Lung (tissue), 12 donors: Measurements from ENCODE around the gene GNAI2. TPM values are rescaled to one million over a fixed set of nuclear protein-coding genes. Genes with fewer than 3 reads are reported as not detected.

Source experiments
- ATAC-seq: fragments of 200-7000 bp; cut with Tn5 transposase; one replicate; pipeline ENCODE4 v1.9.1; 2020; ENCODE audit warnings: moderate number of reproducible peaks; ENCODE audit not compliant: insufficient read depth, low FRiP score
- DNase-seq, 3 donors: peaks; one replicate each; pipeline ENCODE4 v3.0.0-alpha.2; 2013 to 2017
- H3K27ac ChIP-seq, 2 donors: one replicate each; pipeline ENCODE4 v1.5.1; 2013; ENCODE audit warnings: mild to moderate bottlenecking in 2 of 2, moderate library complexity in 2 of 2, control low read depth in 1 of 2, inconsistent platforms in 1 of 2, low read depth in 1 of 2, low read length in 1 of 2
- H3K27me3 ChIP-seq, 3 donors: one replicate each; pipeline ENCODE4 v1.5.1; 2013; ENCODE audit warnings: low read length in 2 of 3; ENCODE audit not compliant: control insufficient read depth in 3 of 3, insufficient read depth in 3 of 3
- H3K36me3 ChIP-seq, 4 donors: one replicate each; pipeline ENCODE4 v1.5.1; 2013; ENCODE audit warnings: low read length in 4 of 4, mild to moderate bottlenecking in 1 of 4, moderate library complexity in 1 of 4; ENCODE audit not compliant: control insufficient read depth in 4 of 4, insufficient read depth in 4 of 4
- H3K4me1 ChIP-seq, 5 donors: one replicate each; pipeline ENCODE4 v1.5.1; 2013; ENCODE audit warnings: low read length in 5 of 5, mild to moderate bottlenecking in 2 of 5, moderate library complexity in 1 of 5; ENCODE audit not compliant: control insufficient read depth in 5 of 5, insufficient read depth in 5 of 5
- H3K4me3 ChIP-seq: one replicate; pipeline ENCODE4 v1.5.1; 2013; ENCODE audit warnings: mild to moderate bottlenecking, control low read depth, moderate library complexity
- H3K9ac ChIP-seq, 2 donors: one replicate each; pipeline ENCODE4 v1.5.1; 2013; ENCODE audit warnings: low read length in 2 of 2, control low read depth in 1 of 2; ENCODE audit not compliant: insufficient read depth in 1 of 2
- H3K9me3 ChIP-seq, 4 donors: one replicate each; pipeline ENCODE4 v1.5.1; 2013; ENCODE audit warnings: low read length in 3 of 4, mild to moderate bottlenecking in 1 of 4, moderate library complexity in 1 of 4; ENCODE audit not compliant: control insufficient read depth in 4 of 4, insufficient read depth in 3 of 4
- WGBS, 2 donors: extraction: QIAGEN DNeasy Blood & Tissue Kit; methylation state at CpG; one replicate each; pipeline ENCODE4 v1.1.7; 2013; 5-methylcytosine and 5-hydroxymethylcytosine counted together
- polyA plus RNA-seq, 2 donors: library from polyadenylated mRNA; stranded (reverse); fragments of 200-250 nt; gene quantifications; one replicate each; pipeline ENCODE4 v1.2.1, GENCODE V29; 2013
- total RNA-seq, 2 donors: library from RNA; depleted of rRNA in 1 of 2; stranded (reverse); fragments of >200 nt in 1 of 2; gene quantifications; one replicate each; pipeline ENCODE4 v1.2.1, GENCODE V29; 2014 to 2021
- TF ChIP-seq, protein P1 (sequence below): IDR thresholded peaks from 2 replicates; pipeline ENCODE4 v1.5.1; 2012; ENCODE audit warnings: mild to moderate bottlenecking; ENCODE audit errors: control extremely low read depth, extremely low read depth
- donor health status: control.
- donor health status: control.
- donor health status: Bipolar disorder and iron deficiency.
- donor health status: healthy.
- donor health status: DM: yes; HTN: yes; CAD: no.

The GNAI2 gene
- total and polyA plus RNA-seq, 4 donors: 217 to 364 (median 278) TPM

GRCh38 chr3:50205413-50206276 lies 30.4 kb upstream of the GNAI2 start:
- TF ChIP-seq, protein P1, sequence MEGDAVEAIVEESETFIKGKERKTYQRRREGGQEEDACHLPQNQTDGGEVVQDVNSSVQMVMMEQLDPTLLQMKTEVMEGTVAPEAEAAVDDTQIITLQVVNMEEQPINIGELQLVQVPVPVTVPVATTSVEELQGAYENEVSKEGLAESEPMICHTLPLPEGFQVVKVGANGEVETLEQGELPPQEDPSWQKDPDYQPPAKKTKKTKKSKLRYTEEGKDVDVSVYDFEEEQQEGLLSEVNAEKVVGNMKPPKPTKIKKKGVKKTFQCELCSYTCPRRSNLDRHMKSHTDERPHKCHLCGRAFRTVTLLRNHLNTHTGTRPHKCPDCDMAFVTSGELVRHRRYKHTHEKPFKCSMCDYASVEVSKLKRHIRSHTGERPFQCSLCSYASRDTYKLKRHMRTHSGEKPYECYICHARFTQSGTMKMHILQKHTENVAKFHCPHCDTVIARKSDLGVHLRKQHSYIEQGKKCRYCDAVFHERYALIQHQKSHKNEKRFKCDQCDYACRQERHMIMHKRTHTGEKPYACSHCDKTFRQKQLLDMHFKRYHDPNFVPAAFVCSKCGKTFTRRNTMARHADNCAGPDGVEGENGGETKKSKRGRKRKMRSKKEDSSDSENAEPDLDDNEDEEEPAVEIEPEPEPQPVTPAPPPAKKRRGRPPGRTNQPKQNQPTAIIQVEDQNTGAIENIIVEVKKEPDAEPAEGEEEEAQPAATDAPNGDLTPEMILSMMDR: no peak
- DNase-seq: peak; percentile 47 to 48 (median 48)
- Histone ChIP-seq H3K9me3 (no peaks in the 10 kb centered on the region), H3K4me1 (peaks cover 0 to 20% (median 8%) of the 10 kb centered on the region in 5 donors), H3K4me3 (peak overlapping the region; percentile 24), H3K27ac (peak overlapping the region in 1 of 2 donors; percentile 43), H3K27me3 (peaks cover 0 to 3% (median 2%) of the 10 kb centered on the region in 3 donors), H3K9ac (no peak overlapping the region), H3K36me3 (no peaks in the 10 kb centered on the region)
- no peak for ATAC-seq
- WGBS, 2 donors: 4 to 6% methylated on average over 57 to 67 of the region's 67 CpGs

DNA sequence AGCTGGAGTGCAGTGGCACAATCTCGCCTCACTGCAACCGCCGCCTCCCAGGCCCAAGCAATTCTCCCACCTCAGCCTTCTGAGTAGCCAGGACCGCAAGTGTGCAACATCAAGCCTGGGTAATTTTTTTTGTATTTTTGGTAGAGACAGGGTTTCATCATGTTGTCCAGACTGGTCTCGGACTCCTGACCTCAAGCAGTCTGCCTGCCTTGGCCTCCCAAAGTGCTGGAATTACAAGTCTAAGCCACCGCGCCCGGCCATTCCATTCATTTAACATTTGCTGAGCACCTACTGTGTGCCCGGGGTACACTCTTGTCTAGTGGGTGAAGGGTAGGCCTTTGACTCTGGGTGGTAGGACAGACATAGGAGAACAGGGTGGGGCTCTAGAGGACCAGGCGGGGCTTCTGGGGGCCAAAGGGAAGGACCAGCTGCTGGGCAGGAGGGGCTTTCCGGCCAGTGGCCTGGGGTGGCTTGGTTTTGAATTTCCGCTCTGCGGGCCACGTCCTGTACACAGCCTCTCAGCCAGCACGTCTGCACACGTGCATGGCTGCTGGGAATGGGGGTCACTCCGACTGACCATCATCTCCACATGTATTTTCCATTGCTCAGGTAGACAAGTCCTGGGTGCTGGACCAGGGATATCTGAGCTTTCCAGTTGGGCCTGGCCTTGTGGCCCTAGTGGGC lies 28.5 kb upstream of the GNAI2 start:
- no peak overlapping the region for H3K9ac ChIP-seq
- no peak overlapping the region for H3K4me3 ChIP-seq
- peaks cover 0 to 3% (median 2%) of the 10 kb centered on the region in 3 donors for H3K27me3 ChIP-seq
- peaks cover 0 to 20% (median 8%) of the 10 kb centered on the region in 5 donors for H3K4me1 ChIP-seq
- DNase-seq (no peak), ATAC-seq (no peak)
- no peaks in the 10 kb centered on the region for H3K36me3 ChIP-seq
- no peaks in the 10 kb centered on the region for H3K9me3 ChIP-seq
- TF ChIP-seq, protein P1: no peak
- WGBS, 2 donors: 94% methylated on average over 17 of the region's 17 CpGs
- no peak overlapping the region for H3K27ac ChIP-seq

- H3K27me3 ChIP-seq: peaks cover 0 to 3% (median 2%) of the 10 kb centered on the region in 3 donors
- H3K36me3 ChIP-seq: no peaks in the 10 kb centered on the region
- TF ChIP-seq, protein P1: no peak
- ATAC-seq (no peak), DNase-seq (peak in 1 of 3 donors; percentile 39)
- no peaks in the 10 kb centered on the region for H3K9me3 ChIP-seq
- no peak overlapping the region for H3K4me3 ChIP-seq
- WGBS, 2 donors: 80 to 86% methylated on average over 14 of the region's 14 CpGs
- H3K9ac ChIP-seq: peak overlapping the region in 1 of 2 donors; percentile 11
- H3K4me1 ChIP-seq: peaks cover 0 to 16% (median 5%) of the 10 kb centered on the region in 5 donors
- H3K27ac ChIP-seq: no peak overlapping the region
These were observed 27.2 kb upstream of the GNAI2 start for GRCh38 chr3:50208677-50209344.
